ENCODE data around the gene NAPEPLD. TPM values are rescaled to one million over a fixed set of nuclear protein-coding genes. Genes with fewer than 3 reads are reported as not detected.
A peak's percentile ranks its signal among the peaks of the same experiment; 100 is the strongest.

NAPEPLD gene
- total RNA-seq, 6 experiments from 2014 or later = 5.8 to 24.6 (median 8.1) TPM

DNA sequence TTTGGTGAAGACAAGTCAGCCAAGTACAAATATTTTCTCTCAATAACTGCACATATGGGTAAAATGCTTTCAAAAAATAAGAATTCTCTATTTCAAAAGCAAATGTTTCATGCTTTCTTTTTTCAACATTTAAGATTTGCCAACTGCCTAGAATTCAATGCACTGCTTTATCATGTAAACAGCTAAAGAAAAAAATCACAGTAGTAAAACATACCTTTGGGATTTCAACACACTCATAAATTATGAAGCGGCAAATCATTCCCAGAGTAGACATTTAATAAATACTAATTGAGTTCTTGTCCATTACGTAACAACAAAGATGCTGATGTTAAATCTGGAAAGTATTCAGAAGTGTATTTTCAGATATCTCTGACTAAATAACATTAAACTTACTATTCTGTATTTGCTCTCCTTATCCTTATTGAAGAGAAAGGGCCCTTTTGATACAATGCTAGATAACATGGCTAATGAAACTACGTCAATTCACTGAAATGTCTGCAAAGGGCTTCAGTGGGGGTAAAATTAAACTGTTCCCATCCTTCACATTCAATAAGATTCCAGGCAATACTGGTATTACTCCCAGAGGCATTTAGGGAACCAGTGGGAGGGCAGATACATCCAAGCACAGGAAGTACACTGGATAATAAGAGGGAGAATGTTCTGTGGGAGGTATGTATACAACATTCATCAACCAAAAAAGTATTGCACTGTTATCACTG is 13.9 kb downstream of the NAPEPLD start:
- Histone ChIP-seq H3K4me3 (no peak overlapping the region), H3K36me3 (no peaks in the 10 kb centered on the region), H3K9me3 (no peaks in the 10 kb centered on the region), H3K27me3 (no peaks in the 10 kb centered on the region), H3K27ac (no peak overlapping the region), H3K4me1 (peaks cover 0 to 28% (median 2%) of the 10 kb centered on the region in 4 donors)
- no peak for DNase-seq
- TF ChIP-seq POLR2A (IDR thresholded peaks at IDR 0.05) = no peak
- TF ChIP-seq, protein P1, sequence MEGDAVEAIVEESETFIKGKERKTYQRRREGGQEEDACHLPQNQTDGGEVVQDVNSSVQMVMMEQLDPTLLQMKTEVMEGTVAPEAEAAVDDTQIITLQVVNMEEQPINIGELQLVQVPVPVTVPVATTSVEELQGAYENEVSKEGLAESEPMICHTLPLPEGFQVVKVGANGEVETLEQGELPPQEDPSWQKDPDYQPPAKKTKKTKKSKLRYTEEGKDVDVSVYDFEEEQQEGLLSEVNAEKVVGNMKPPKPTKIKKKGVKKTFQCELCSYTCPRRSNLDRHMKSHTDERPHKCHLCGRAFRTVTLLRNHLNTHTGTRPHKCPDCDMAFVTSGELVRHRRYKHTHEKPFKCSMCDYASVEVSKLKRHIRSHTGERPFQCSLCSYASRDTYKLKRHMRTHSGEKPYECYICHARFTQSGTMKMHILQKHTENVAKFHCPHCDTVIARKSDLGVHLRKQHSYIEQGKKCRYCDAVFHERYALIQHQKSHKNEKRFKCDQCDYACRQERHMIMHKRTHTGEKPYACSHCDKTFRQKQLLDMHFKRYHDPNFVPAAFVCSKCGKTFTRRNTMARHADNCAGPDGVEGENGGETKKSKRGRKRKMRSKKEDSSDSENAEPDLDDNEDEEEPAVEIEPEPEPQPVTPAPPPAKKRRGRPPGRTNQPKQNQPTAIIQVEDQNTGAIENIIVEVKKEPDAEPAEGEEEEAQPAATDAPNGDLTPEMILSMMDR (IDR thresholded peaks at IDR 0.05) = no peak
- intact Hi-C loops (cut with DNase I) = no loop called here
- peak in 3 of 4 donors; percentile 14 to 26 (median 26) for ATAC-seq
- WGBS (ENCODE audit: insufficient coverage, low coverage, low lambda C conversion rate, missing lambda C conversion rate) = 72% methylated on average over 3 of the region's 3 CpGs

DNA sequence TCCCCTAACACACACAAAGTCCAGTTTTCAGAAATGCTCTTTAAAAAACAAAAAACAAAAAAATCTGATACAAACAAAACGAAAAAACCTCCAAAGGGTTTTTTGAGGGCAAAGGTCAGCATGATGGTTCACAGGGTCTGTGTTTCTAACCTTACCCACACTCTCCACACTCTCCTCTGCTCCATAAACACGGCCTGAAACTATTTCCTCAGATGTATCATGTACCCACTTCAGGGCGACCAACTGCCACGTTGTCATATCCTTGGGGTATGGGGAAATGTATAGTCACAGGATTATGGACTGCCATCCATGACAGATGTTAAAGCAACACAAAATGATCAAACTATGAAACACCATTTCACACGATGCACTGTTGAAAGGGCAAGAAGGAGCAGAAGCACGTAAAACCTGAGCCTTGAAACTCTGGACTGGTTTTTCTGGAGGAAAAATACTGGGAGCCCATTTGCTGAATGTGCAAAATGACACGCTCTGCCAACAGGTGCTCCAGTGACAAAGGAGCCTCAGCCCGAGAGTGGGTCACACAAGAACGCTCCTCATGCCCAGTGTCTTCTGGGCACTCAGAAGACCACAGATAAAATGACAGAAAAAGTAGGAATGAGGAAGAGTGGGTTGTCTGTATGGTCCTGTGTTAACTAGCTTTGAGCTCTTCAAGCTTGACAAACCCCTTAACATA is 15.8 kb downstream of the NAPEPLD start:
- Histone ChIP-seq H3K27me3 (no peaks in the 10 kb centered on the region), H3K4me1 (peaks cover 0 to 37% (median 2%) of the 10 kb centered on the region in 4 donors), H3K27ac (no peak overlapping the region), H3K9me3 (no peaks in the 10 kb centered on the region), H3K36me3 (peaks cover 0 to 3% (median under 1%) of the 10 kb centered on the region in 4 donors), H3K4me3 (no peak overlapping the region)
- WGBS (ENCODE audit: insufficient coverage, low coverage, low lambda C conversion rate, missing lambda C conversion rate) = 66% methylated on average over 9 of the region's 9 CpGs
- TF ChIP-seq POLR2A (IDR thresholded peaks at IDR 0.05) = no peak
- TF ChIP-seq, protein P1 (IDR thresholded peaks at IDR 0.05) = no peak
- DNase-seq (no peak), ATAC-seq (peak in 1 of 4 donors; percentile 17)
- intact Hi-C loops (cut with DNase I) = no loop called here

DNA sequence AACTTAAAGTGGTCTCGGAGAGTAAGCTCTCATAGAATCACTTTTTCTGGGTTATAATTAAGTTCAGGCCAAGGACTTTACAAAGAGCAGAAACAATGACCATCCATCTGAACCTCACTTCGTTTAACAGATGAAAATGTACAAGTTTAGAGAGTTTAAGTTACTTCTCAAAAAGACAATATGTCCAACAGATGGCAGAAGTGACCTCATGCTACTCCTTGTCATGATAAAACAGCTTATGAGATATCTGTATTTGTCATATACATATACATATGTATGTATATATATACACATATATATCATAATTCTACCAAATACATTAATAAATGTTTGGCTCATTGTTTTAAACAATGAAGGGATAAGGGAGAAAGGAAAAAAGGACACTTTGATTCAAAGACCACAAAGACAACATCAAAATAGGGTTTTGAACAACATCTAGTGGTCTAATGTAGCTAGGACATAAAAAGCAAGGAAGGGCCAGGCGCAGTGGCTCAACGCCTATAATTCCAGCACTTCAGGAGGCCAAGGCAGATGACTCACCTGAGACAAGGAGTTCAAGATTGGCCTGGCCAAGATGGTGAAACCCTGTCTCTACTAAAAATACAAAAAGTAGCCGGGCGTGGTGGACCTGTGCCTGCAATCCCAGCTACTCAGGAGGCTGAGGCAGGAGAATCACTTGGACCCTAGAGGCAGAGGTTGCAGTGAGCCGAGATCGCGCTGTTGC is 17.8 kb downstream of the NAPEPLD start:
- Histone ChIP-seq H3K27me3 (no peaks in the 10 kb centered on the region), H3K4me1 (peaks cover 0 to 37% (median 2%) of the 10 kb centered on the region in 4 donors), H3K9me3 (no peaks in the 10 kb centered on the region), H3K36me3 (peaks cover 0 to 23% (median 5%) of the 10 kb centered on the region in 4 donors), H3K4me3 (no peak overlapping the region), H3K27ac (no peak overlapping the region)
- DNase-seq (no peak), ATAC-seq (no peak)
- intact Hi-C loops (cut with DNase I) = no loop called here
- WGBS (ENCODE audit: insufficient coverage, low coverage, low lambda C conversion rate, missing lambda C conversion rate) = 79% methylated on average over 6 of the region's 9 CpGs
- TF ChIP-seq, protein P1 (IDR thresholded peaks at IDR 0.05) = no peak
- no peak for TF ChIP-seq POLR2A (IDR thresholded peaks at IDR 0.05)

DNA sequence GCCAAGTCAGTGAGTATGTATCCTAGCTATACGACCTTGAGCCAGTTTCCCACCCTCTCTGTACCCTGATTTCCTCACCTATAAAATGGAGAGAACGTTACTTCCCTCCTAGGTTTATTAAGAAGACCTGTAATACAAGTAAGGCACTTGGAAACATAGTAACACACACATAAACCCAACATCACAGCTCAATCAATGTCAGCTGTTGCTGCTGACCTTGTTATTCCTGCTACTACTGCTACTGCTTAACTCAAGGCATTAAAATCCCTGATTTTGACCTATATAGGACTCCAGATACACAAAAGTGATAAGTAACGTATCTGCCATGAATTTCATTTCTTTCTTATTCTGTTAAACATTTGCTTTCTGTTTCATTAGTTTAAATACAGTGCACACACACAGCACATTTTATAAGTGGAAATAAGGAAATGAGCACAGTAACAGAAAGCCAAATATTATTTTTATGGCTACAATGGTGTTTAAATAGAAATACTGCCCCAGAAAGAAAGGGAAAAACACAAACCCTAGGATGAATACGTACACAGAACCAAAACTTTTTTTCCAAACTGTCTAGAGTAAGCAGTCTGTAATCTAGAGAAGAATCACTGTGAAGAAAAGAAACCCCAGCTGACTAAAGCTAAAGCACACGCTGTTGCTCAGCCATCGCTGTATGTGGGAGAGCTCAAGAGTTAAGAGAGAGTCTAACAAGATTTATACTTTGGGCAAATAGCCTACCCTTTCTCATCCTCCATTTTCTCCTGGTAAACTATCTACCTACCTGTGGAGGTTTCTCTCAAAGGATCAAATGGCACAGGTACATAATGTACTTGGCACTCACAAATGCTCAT is 19.0 kb downstream of the NAPEPLD start:
- 58% methylated on average over 6 of the region's 6 CpGs for WGBS (ENCODE audit: insufficient coverage, low coverage, low lambda C conversion rate, missing lambda C conversion rate)
- H3K9me3 ChIP-seq = no peaks in the 10 kb centered on the region
- no peak for TF ChIP-seq POLR2A (IDR thresholded peaks at IDR 0.05)
- TF ChIP-seq, protein P1 (IDR thresholded peaks at IDR 0.05) = no peak
- DNase-seq (no peak), ATAC-seq (peak in 3 of 4 donors; percentile 29 to 54 (median 51))
- H3K4me1 ChIP-seq = peaks cover 0 to 37% (median 2%) of the 10 kb centered on the region in 4 donors
- H3K27ac ChIP-seq = no peak overlapping the region
- no peak overlapping the region for H3K4me3 ChIP-seq
- peaks cover 0 to 30% (median 5%) of the 10 kb centered on the region in 4 donors for H3K36me3 ChIP-seq
- intact Hi-C loops (cut with DNase I) = no loop called here
- no peaks in the 10 kb centered on the region for H3K27me3 ChIP-seq
